Measurements from ENCODE around the gene RNF223.
"Not testable (repeated sequence)": the region's sequence is repeated elsewhere in the genome, so short reads cannot be mapped to it uniquely, and the experiment has no call there.

The RNF223 gene

GRCh38 chr1:1109743-1110142 is 35.6 kb upstream of the RNF223 start:
- DNase-seq (ENCODE audit: low read depth): no peak

- DNase-seq (ENCODE audit: low read depth): no peak
Observed at GRCh38 chr1:1106510-1107221, 32.6 kb upstream of the RNF223 start.

- DNase-seq (ENCODE audit: low read depth): not testable (repeated sequence)
Observed at GRCh38 chr1:1104152-1104551, 30.0 kb upstream of the RNF223 start.

- no peak for DNase-seq (ENCODE audit: low read depth)
Observed at GRCh38 chr1:1101503-1101902, 27.4 kb upstream of the RNF223 start.

- DNase-seq (ENCODE audit: low read depth): no peak
Observed at GRCh38 chr1:1100296-1100695, 26.2 kb upstream of the RNF223 start.

- DNase-seq (ENCODE audit: low read depth): no peak
Observed at GRCh38 chr1:1099506-1100183, 25.5 kb upstream of the RNF223 start.

GRCh38 chr1:1098681-1099421 is 24.7 kb upstream of the RNF223 start:
- DNase-seq (ENCODE audit: low read depth): no peak

- not testable (repeated sequence) for DNase-seq (ENCODE audit: low read depth)
Observed at GRCh38 chr1:1096136-1096535, 22.0 kb upstream of the RNF223 start.

- DNase-seq (ENCODE audit: low read depth): no peak
Observed at GRCh38 chr1:1094981-1095380, 20.9 kb upstream of the RNF223 start.

GRCh38 chr1:1093610-1093943 is 19.5 kb upstream of the RNF223 start:
- no peak for DNase-seq (ENCODE audit: low read depth)

GRCh38 chr1:1092894-1093609 is 18.9 kb upstream of the RNF223 start:
- no peak for DNase-seq (ENCODE audit: low read depth)

- DNase-seq (ENCODE audit: low read depth): no peak
Observed at GRCh38 chr1:1092149-1092855, 18.2 kb upstream of the RNF223 start.

- no peak for DNase-seq (ENCODE audit: low read depth)
Observed at GRCh38 chr1:1091344-1092148, 17.4 kb upstream of the RNF223 start.

- DNase-seq (ENCODE audit: low read depth): no peak
Observed at GRCh38 chr1:1090424-1091343, 16.6 kb upstream of the RNF223 start.

GRCh38 chr1:1089731-1090423 is 15.8 kb upstream of the RNF223 start:
- DNase-seq (ENCODE audit: low read depth): no peak

GRCh38 chr1:1088801-1089680 is 14.9 kb upstream of the RNF223 start:
- DNase-seq (ENCODE audit: low read depth): no peak

- no peak for DNase-seq (ENCODE audit: low read depth)
Observed at GRCh38 chr1:1088029-1088800, 14.1 kb upstream of the RNF223 start.
